Psoas muscle (tissue), 8 donors: ENCODE results near the gene GNG12. TPM values are rescaled to one million over a fixed set of nuclear protein-coding genes. Genes with fewer than 3 reads are reported as not detected.

Experiments used
- ATAC-seq, 4 donors: fragments of 200-7000 bp; cut with Tn5 transposase; one replicate each; pipeline ENCODE4 v1.9.1; 2020; ENCODE audit warnings: moderate library complexity in 3 of 4, mild to moderate bottlenecking in 2 of 4
- DNase-seq, 2 donors: peaks; one replicate each; pipeline ENCODE4 v3.0.0-alpha.2; 2020
- H3K27ac ChIP-seq: fragments of 200-600 bp; one replicate; pipeline ENCODE4 v1.8.0; 2022
- H3K27me3 ChIP-seq, 3 donors: fragments of 200-600 bp in 1 of 3; one replicate each; pipeline versions ENCODE4 v1.6.1 to v1.8.0; 2013 to 2022; ENCODE audit warnings: low read length in 2 of 3, mild to moderate bottlenecking in 2 of 3, moderate library complexity in 1 of 3; ENCODE audit not compliant: insufficient read depth in 3 of 3
- H3K36me3 ChIP-seq, 2 donors: fragments of 200-600 bp in 1 of 2; one replicate each; pipeline versions ENCODE4 v1.6.1 to v1.8.0; 2013 to 2022; ENCODE audit warnings: low read depth in 1 of 2, mild to moderate bottlenecking in 1 of 2, moderate library complexity in 1 of 2; ENCODE audit not compliant: insufficient read depth in 1 of 2
- H3K4me1 ChIP-seq: fragments of 200-600 bp; one replicate; pipeline ENCODE4 v1.8.0; 2022
- H3K4me3 ChIP-seq: fragments of 200-600 bp; one replicate; pipeline ENCODE4 v1.8.0; 2022; ENCODE audit warnings: mild to moderate bottlenecking
- H3K9me3 ChIP-seq: fragments of 200-600 bp; one replicate; pipeline ENCODE4 v1.8.0; 2022
- CTCF ChIP-seq: fragments of 200-600 bp; IDR thresholded peaks from one replicate; pipeline ENCODE4 v1.8.0; 2022; ENCODE audit warnings: antibody characterized with exemption
- WGBS, 3 donors: extraction: QIAGEN DNeasy Blood & Tissue Kit; methylation state at CpG; one replicate each; pipeline versions ENCODE4 v1.1.6 to v1.1.7; 2013; 5-methylcytosine and 5-hydroxymethylcytosine counted together
- intact Hi-C, 2 donors: fragments of 100-400 bp; cut with DNase I; formaldehyde crosslinking; loops; one replicate each; pipeline versions ENCODE4 v1.11.0 to v1.14.2; 2022
- polyA plus RNA-seq, 3 donors: library from polyadenylated mRNA; stranded (reverse); fragments of 200-250 nt; gene quantifications; one replicate each; pipeline ENCODE4 v1.2.3, GENCODE V29; 2013
- total RNA-seq, 4 donors: library from RNA; stranded (reverse); fragmentation: NEBNext Ultra II Directional in 2 of 4; extraction: Animal tissue kit (Norgen Biotek cat#: 25700) in 2 of 4; gene quantifications; one replicate each; pipeline versions ENCODE4 v1.2.1 to v1.2.4, GENCODE V29; 2021 to 2023
- donor health status: healthy with polysubstance abuse.
- donor health status: DM: no; HTN: no; CAD: no; lungs with moderate emphysema.
- donor health status: Bipolar disorder and iron deficiency.
- donor health status: healthy.
- donor health status: DM: yes; HTN: yes; CAD: no.
- donor health status: DM: no; HTN: no; CAD: no.
- donor health status: DM: no; HTN: no; CAD: no.
- donor health status: DM: yes; HTN: yes; CAD: no.

GNG12 gene
- total and polyA plus RNA-seq, 7 donors, result 8.9 to 25.1 (median 18.6) TPM

DNA sequence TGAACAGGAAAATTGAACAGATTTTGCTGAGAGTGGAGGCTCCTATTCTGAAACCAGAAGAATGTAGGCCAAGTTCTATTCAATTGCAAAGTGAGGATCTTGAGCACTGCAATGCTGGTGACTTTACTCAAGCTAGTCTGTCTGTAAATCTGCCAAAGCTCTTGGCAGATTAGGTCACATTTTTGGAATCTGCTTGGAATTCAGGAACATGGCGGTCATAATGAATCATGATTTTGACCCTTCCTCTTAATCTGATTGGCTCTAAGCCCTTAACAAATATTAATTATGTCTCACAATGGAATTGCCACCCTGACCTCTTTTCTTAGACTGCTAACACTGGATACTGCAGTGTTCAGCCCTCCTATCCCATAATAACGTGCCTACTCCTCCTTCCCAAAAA lies 7.2 kb upstream of the GNG12 start:
- Histone ChIP-seq H3K27me3 (no peaks in the 10 kb centered on the region), H3K9me3 (no peaks in the 10 kb centered on the region), H3K27ac (no peak overlapping the region), H3K36me3 (no peaks in the 10 kb centered on the region), H3K4me3 (no peak overlapping the region), H3K4me1 (no peaks in the 10 kb centered on the region)
- peak in 2 of 4 donors; percentile 20 to 38 for ATAC-seq
- intact Hi-C loops, result no loop called here
- no peak for DNase-seq
- no peak for TF ChIP-seq CTCF
- WGBS, 3 donors, result 26 to 45% (median 38%) methylated on average over 2 of the region's 2 CpGs

- 94 to 100% (median 98%) methylated on average over 2 of the region's 2 CpGs for WGBS, 3 donors
- no peak for ATAC-seq
- H3K4me3 ChIP-seq, result no peak overlapping the region
- intact Hi-C loops, result loop anchor here in 1 of 2 donors (10.0 kb wide), 3 partner anchors 155 to 395 kb away; partner anchors contain the start of genes GADD45A and WLS
- no peaks in the 10 kb centered on the region for H3K27me3 ChIP-seq
- H3K27ac ChIP-seq, result no peak overlapping the region
- DNase-seq, result no peak
- TF ChIP-seq CTCF, result no peak
- H3K36me3 ChIP-seq, result no peaks in the 10 kb centered on the region
- H3K4me1 ChIP-seq, result no peaks in the 10 kb centered on the region
- no peaks in the 10 kb centered on the region for H3K9me3 ChIP-seq
Measured at GRCh38 chr1:67839826-67840225, 6.6 kb upstream of the GNG12 start.

- intact Hi-C loops, result loop anchor here in 1 of 2 donors (10.0 kb wide), 3 partner anchors 154 to 396 kb away; partner anchors contain the start of genes GADD45A and WLS
- H3K4me3 ChIP-seq, result no peak overlapping the region
- ATAC-seq (no peak), DNase-seq (no peak)
- TF ChIP-seq CTCF, result no peak
- no peaks in the 10 kb centered on the region for H3K9me3 ChIP-seq
- 75 to 86% (median 84%) methylated on average over 5 of the region's 5 CpGs for WGBS, 3 donors
- H3K27ac ChIP-seq, result no peak overlapping the region
- peaks cover 8% of the 10 kb centered on the region for H3K4me1 ChIP-seq
- no peaks in the 10 kb centered on the region for H3K36me3 ChIP-seq
- H3K27me3 ChIP-seq, result no peaks in the 10 kb centered on the region
Measured at GRCh38 chr1:67838180-67838910, 5.1 kb upstream of the GNG12 start.

- DNase-seq (no peak), ATAC-seq (no peak)
- 85 to 94% (median 85%) methylated on average over 2 of the region's 2 CpGs for WGBS, 3 donors
- no peaks in the 10 kb centered on the region for H3K36me3 ChIP-seq
- H3K27ac ChIP-seq, result no peak overlapping the region
- TF ChIP-seq CTCF, result no peak
- H3K27me3 ChIP-seq, result no peaks in the 10 kb centered on the region
- no peak overlapping the region for H3K4me3 ChIP-seq
- no peaks in the 10 kb centered on the region for H3K9me3 ChIP-seq
- H3K4me1 ChIP-seq, result peaks cover 8% of the 10 kb centered on the region
- intact Hi-C loops, result loop anchor here in 1 of 2 donors (10.0 kb wide), 3 partner anchors 152 to 398 kb away; partner anchors contain the start of genes GADD45A and WLS
Measured at GRCh38 chr1:67836769-67837168, 3.5 kb upstream of the GNG12 start.
